GM18502 (cell line): ENCODE data around the gene TEX28.
"Not testable (repeated sequence)": the region's sequence is repeated elsewhere in the genome, so short reads cannot be mapped to it uniquely, and the experiment has no call there.

Experiments used
- ATAC-seq: cut with Tn5 transposase; IDR thresholded peaks from one replicate; pipeline ENCODE4 v1.9.1; 2021; ENCODE audit warnings: mild to moderate bottlenecking; ENCODE audit not compliant: unreplicated experiment, poor library complexity

Gene TEX28

GRCh38 chrX:154312116-154312515 lies 17.2 kb upstream of the TEX28 start:
- no peak for ATAC-seq

GRCh38 chrX:154310616-154311536 lies 16.0 kb upstream of the TEX28 start:
- no peak for ATAC-seq

- ATAC-seq = no peak
Observed at GRCh38 chrX:154309041-154309775, 14.3 kb upstream of the TEX28 start.

- no peak for ATAC-seq
Observed at GRCh38 chrX:154308108-154308946, 13.4 kb upstream of the TEX28 start.

GRCh38 chrX:154307202-154307601 lies 12.3 kb upstream of the TEX28 start:
- no peak for ATAC-seq

GRCh38 chrX:154305541-154306205 lies 10.7 kb upstream of the TEX28 start:
- no peak for ATAC-seq

- no peak for ATAC-seq
Observed at GRCh38 chrX:154304846-154305245, 9.9 kb upstream of the TEX28 start.

GRCh38 chrX:154303476-154303875 lies 8.6 kb upstream of the TEX28 start:
- ATAC-seq = no peak

GRCh38 chrX:154302998-154303397 lies 8.1 kb upstream of the TEX28 start:
- not testable (repeated sequence) for ATAC-seq

- ATAC-seq = no peak
Observed at GRCh38 chrX:154300816-154301215, 5.9 kb upstream of the TEX28 start.

GRCh38 chrX:154298312-154298711 lies 3.4 kb upstream of the TEX28 start:
- ATAC-seq = no peak

- ATAC-seq = no peak
Observed at GRCh38 chrX:154296731-154297130, 1.8 kb upstream of the TEX28 start.

GRCh38 chrX:154295664-154296310 lies 863 bp upstream of the TEX28 start, which contains the start of gene TKTL1:
Gene TKTL1 (plus strand): TSS chrX:154295795. CDS start chrX:154295860, 65 bp downstream.
- no peak for ATAC-seq

GRCh38 chrX:154286406-154286805 lies 8.5 kb downstream of the TEX28 start:
- ATAC-seq = not testable (repeated sequence)

GRCh38 chrX:154284489-154285338 lies 10.2 kb downstream of the TEX28 start:
- peak; percentile 60 for ATAC-seq

- not testable (repeated sequence) for ATAC-seq
Observed at GRCh38 chrX:154269245-154269644, 25.7 kb downstream of the TEX28 start.

GRCh38 chrX:154263072-154263471 lies 31.9 kb downstream of the TEX28 start:
- not testable (repeated sequence) for ATAC-seq

- not testable (repeated sequence) for ATAC-seq
Observed at GRCh38 chrX:154258711-154259110, 36.2 kb downstream of the TEX28 start.
